HG03521 (cell line): Measurements from ENCODE around the gene HECTD1.
"Not testable (repeated sequence)": the region's sequence is repeated elsewhere in the genome, so short reads cannot be mapped to it uniquely, and the experiment has no call there.

Experiments
- ATAC-seq: cut with Tn5 transposase; IDR thresholded peaks from one replicate; pipeline ENCODE4 v1.9.1; 2021; ENCODE audit warnings: mild to moderate bottlenecking, moderate library complexity; ENCODE audit not compliant: unreplicated experiment

HECTD1 gene

GRCh38 chr14:31207755-31208545, at the start of gene HECTD1:
HECTD1 (minus strand) TSS chr14:31207793; CDS start chr14:31205936, 1,857 bp downstream.
- ATAC-seq = peak; percentile 69

GRCh38 chr14:31257244-31257553, 49.6 kb upstream of the HECTD1 start:
- no peak for ATAC-seq

- ATAC-seq = no peak
Observed at GRCh38 chr14:31256534-31257243, 49.1 kb upstream of the HECTD1 start.

GRCh38 chr14:31255918-31256317, 48.3 kb upstream of the HECTD1 start:
- ATAC-seq = not testable (repeated sequence)

GRCh38 chr14:31255286-31255685, 47.7 kb upstream of the HECTD1 start:
- ATAC-seq = no peak

- ATAC-seq = no peak
Observed at GRCh38 chr14:31253746-31254471, 46.3 kb upstream of the HECTD1 start.

- ATAC-seq = no peak
Observed at GRCh38 chr14:31252865-31253264, 45.3 kb upstream of the HECTD1 start.

- ATAC-seq = no peak
Observed at GRCh38 chr14:31251028-31251958, 43.7 kb upstream of the HECTD1 start.

GRCh38 chr14:31244626-31245025, 37.0 kb upstream of the HECTD1 start:
- no peak for ATAC-seq

GRCh38 chr14:31243860-31244259, 36.3 kb upstream of the HECTD1 start:
- no peak for ATAC-seq

- ATAC-seq = not testable (repeated sequence)
Observed at GRCh38 chr14:31242161-31242940, 34.8 kb upstream of the HECTD1 start.

- ATAC-seq = no peak
Observed at GRCh38 chr14:31241450-31242114, 34.0 kb upstream of the HECTD1 start.

GRCh38 chr14:31239741-31240140, 32.1 kb upstream of the HECTD1 start:
- ATAC-seq = no peak

- no peak for ATAC-seq
Observed at GRCh38 chr14:31235462-31235861, 27.9 kb upstream of the HECTD1 start.

GRCh38 chr14:31232081-31232480, 24.5 kb upstream of the HECTD1 start:
- no peak for ATAC-seq

GRCh38 chr14:31231272-31231671, 23.7 kb upstream of the HECTD1 start:
- ATAC-seq = not testable (repeated sequence)

- ATAC-seq = no peak
Observed at GRCh38 chr14:31230573-31230958, 23.0 kb upstream of the HECTD1 start.

- ATAC-seq = no peak
Observed at GRCh38 chr14:31229638-31230572, 22.3 kb upstream of the HECTD1 start.
